HCT116 (cell line): ENCODE data around the gene UNC50. TPM values are rescaled to one million over a fixed set of nuclear protein-coding genes. Genes with fewer than 3 reads are reported as not detected.

Source experiments
- ATAC-seq: fragments of 200-7000 bp; cut with Tn5 transposase; 2 replicates; pipeline ENCODE4 v1.9.1; 2020; ENCODE audit warnings: mild to moderate bottlenecking, moderate library complexity
- BruUV-seq: library from RNA; stranded (reverse); fragments of 400-500 nt; replicated peaks from 2 replicates; lab custom pipeline; 2021; lab: Mats Ljungman, UMichigan
- CTCF ChIA-PET: fragments of 300-600 bp; sonication (Branson Sonifier 250); formaldehyde crosslinking; loops from one replicate; lab custom pipeline; 2021; ENCODE audit warnings: antibody characterized with exemption; lab: Charles Lee
- POLR2A ChIA-PET: fragments of 300-600, 350-600 bp; sonication (Branson Sonifier 250); formaldehyde crosslinking; loops from one replicate; lab custom pipeline; 2021; ENCODE audit warnings: antibody characterized with exemption; lab: Charles Lee
- RAD21 ChIA-PET, 2 experiments: fragments of 300-600 bp; sonication (Branson Sonifier 250); formaldehyde crosslinking; loops; one replicate each; lab custom pipeline; 2023; ENCODE audit warnings: low total read pairs in 2 of 2; ENCODE audit not compliant: uncharacterized antibody in 2 of 2, unreplicated experiment in 2 of 2, low non-redundant PET in 1 of 2; lab: Charles Lee
- DNase-seq: peaks from one replicate; pipeline ENCODE4 v3.0.0-alpha.2; 2010; ENCODE audit warnings: low read depth, low spot score
- H2AFZ ChIP-seq: fragments of 200-600 bp; shearing (Covaris generic), sonication (generic); 2 replicates; pipeline ENCODE4 v1.6.1; 2017; ENCODE audit warnings: low read depth, mixed run types, mixed read lengths, antibody characterized with exemption, low read length; ENCODE audit not compliant: poor library complexity, severe bottlenecking
- H3K27ac ChIP-seq: 2 replicates; pipeline ENCODE4 v1.5.1; 2012; ENCODE audit warnings: low read depth, low read length
- H3K27me3 ChIP-seq: fragments of 200-600 bp; sonication (generic); 2 replicates; pipeline ENCODE4 v1.6.1; 2016; ENCODE audit warnings: mixed run types, low read length, mixed read lengths; ENCODE audit not compliant: insufficient read depth
- H3K36me3 ChIP-seq, 2 experiments: fragments of 200-500 bp in 1 of 2; fragments of 200-600 bp in 1 of 2; sonication (Bioruptor generic) in 1 of 2; sonication (generic) in 1 of 2; 2 replicates each; pipeline versions ENCODE4 v1.5.1 to v1.6.1; 2014 to 2016; ENCODE audit warnings: low read length in 2 of 2, inconsistent platforms in 1 of 2, mixed read lengths in 1 of 2, mixed run types in 1 of 2; ENCODE audit not compliant: insufficient read depth in 2 of 2, control insufficient read depth in 1 of 2
- H3K4me1 ChIP-seq, 2 experiments: fragments of 200-600 bp in 1 of 2; sonication (generic) in 1 of 2; 2 replicates each; pipeline versions ENCODE4 v1.5.1 to v1.6.1; 2012 to 2017; ENCODE audit warnings: low read length in 2 of 2, inconsistent platforms in 1 of 2, mild to moderate bottlenecking in 1 of 2, mixed read lengths in 1 of 2, mixed run types in 1 of 2, moderate library complexity in 1 of 2; ENCODE audit not compliant: insufficient read depth in 2 of 2, control insufficient read depth in 1 of 2
- H3K4me2 ChIP-seq: fragments of 200-600 bp; sonication (generic); 2 replicates; pipeline ENCODE4 v1.6.1; 2017; ENCODE audit warnings: mixed run types, low read length, mixed read lengths
- H3K4me3 ChIP-seq, 2 experiments: fragments of 200-600 bp in 1 of 2; sonication (generic) in 1 of 2; replicated peaks in 1 of 2; 2 replicates each; pipeline ENCODE4 v1.5.1; 2011 to 2016; ENCODE audit warnings: low read length in 2 of 2, control low read depth in 1 of 2, low read depth in 1 of 2, mild to moderate bottlenecking in 1 of 2, mixed read lengths in 1 of 2, mixed run types in 1 of 2
- H3K79me2 ChIP-seq: fragments of 200-600 bp; sonication (generic); 2 replicates; pipeline ENCODE4 v1.6.1; 2017; ENCODE audit warnings: mild to moderate bottlenecking, mixed run types, low read length, moderate library complexity, mixed read lengths; ENCODE audit not compliant: insufficient read depth
- H3K9ac ChIP-seq: fragments of 200-600 bp; sonication (generic); 2 replicates; pipeline ENCODE4 v1.6.1; 2016; ENCODE audit warnings: low read length, mixed read lengths
- H3K9me2 ChIP-seq: fragments of 200-600 bp; sonication (generic), shearing (Covaris generic); 2 replicates; pipeline ENCODE4 v1.6.1; 2017; ENCODE audit warnings: mixed run types, mild to moderate bottlenecking, moderate library complexity; ENCODE audit not compliant: insufficient read depth
- H3K9me3 ChIP-seq, 2 experiments: fragments of 200-500 bp in 1 of 2; fragments of 200-600 bp in 1 of 2; sonication (Bioruptor generic) in 1 of 2; sonication (generic) in 1 of 2; 2 replicates each; pipeline ENCODE4 v1.6.1; 2014 to 2017; ENCODE audit warnings: low read length in 2 of 2, mixed read lengths in 2 of 2, inconsistent platforms in 1 of 2, low read depth in 1 of 2, mild to moderate bottlenecking in 1 of 2, mixed run types in 1 of 2, moderate library complexity in 1 of 2; ENCODE audit not compliant: control insufficient read depth in 1 of 2, insufficient read depth in 1 of 2
- H4K20me1 ChIP-seq: fragments of 200-600 bp; sonication (generic), shearing (Covaris generic); 2 replicates; pipeline ENCODE4 v1.6.1; 2017; ENCODE audit warnings: mixed run types, mild to moderate bottlenecking, moderate library complexity; ENCODE audit not compliant: insufficient read depth
- CBX3 ChIP-seq: IDR thresholded peaks from 2 replicates; pipeline ENCODE4 v1.6.1; 2012; ENCODE audit warnings: low read depth
- EGR1 ChIP-seq: IDR thresholded peaks from 2 replicates; pipeline ENCODE4 v1.6.1; 2012; ENCODE audit warnings: low read depth
- EZH2 ChIP-seq: fragments of 200-600 bp; sonication (generic); IDR thresholded peaks from 2 replicates; pipeline ENCODE4 v1.6.1; 2017; ENCODE audit warnings: antibody characterized with exemption, mixed run types
- JUND ChIP-seq: IDR thresholded peaks from 2 replicates; pipeline ENCODE4 v1.6.1; 2012
- POLR2A ChIP-seq: IDR thresholded peaks from 2 replicates; pipeline ENCODE4 v1.7.0; 2011; ENCODE audit warnings: borderline replicate concordance; ENCODE audit not compliant: insufficient read depth, insufficient read length; ENCODE audit errors: extremely low read depth
- RAD21 ChIP-seq: IDR thresholded peaks from 2 replicates; pipeline ENCODE4 v1.6.1; 2012; ENCODE audit warnings: low read depth, mild to moderate bottlenecking
- SP1 ChIP-seq: IDR thresholded peaks from 2 replicates; pipeline ENCODE4 v1.6.1; 2012; ENCODE audit warnings: low read depth
- TCF7L2 ChIP-seq: IDR thresholded peaks from 2 replicates; pipeline ENCODE4 v1.7.0; 2011; ENCODE audit warnings: borderline replicate concordance, inconsistent platforms; ENCODE audit not compliant: insufficient read depth, insufficient read length; ENCODE audit errors: extremely low read depth
- YY1 ChIP-seq: IDR thresholded peaks from 2 replicates; pipeline ENCODE4 v1.6.1; 2011; ENCODE audit warnings: low read length, low read depth, moderate library complexity, mild to moderate bottlenecking; ENCODE audit not compliant: insufficient replicate concordance; ENCODE audit errors: extremely low read depth
- ZNF274 ChIP-seq: fragments of 200-500 bp; sonication (Bioruptor generic); IDR thresholded peaks from 2 replicates; pipeline ENCODE4 v1.6.1; 2014; ENCODE audit warnings: mild to moderate bottlenecking, low read depth, low read length, inconsistent platforms
- intact Hi-C: fragments of 100-400 bp; cut with micrococcal nuclease; formaldehyde crosslinking; loops from 2 replicates; pipeline ENCODE4 v1.10.0; 2022
- total RNA-seq: library from RNA; stranded (reverse); gene quantifications from one replicate; pipeline ENCODE4 v1.2.1, GENCODE V29; 2021; ENCODE audit not compliant: unreplicated experiment
- TF ChIP-seq, protein P1 (sequence below): IDR thresholded peaks from 2 replicates; pipeline ENCODE4 v1.6.1; 2012
- TF ChIP-seq, protein P2 (sequence below): IDR thresholded peaks from 2 replicates; pipeline ENCODE4 v1.6.1; 2011; ENCODE audit warnings: mild to moderate bottlenecking, low read length, moderate library complexity; ENCODE audit not compliant: insufficient replicate concordance; ENCODE audit errors: extremely low read depth
- TF ChIP-seq, protein P3 (sequence below): IDR thresholded peaks from 2 replicates; pipeline ENCODE4 v1.6.1; 2012
- TF ChIP-seq, protein P4 (sequence below), 3 experiments: fragments of 200-600 bp in 1 of 3; sonication (generic) in 1 of 3; IDR thresholded peaks in 2 of 3; conservative IDR thresholded peaks in 1 of 3; 2 replicates each; pipeline ENCODE4 v1.5.1; 2012 to 2017; ENCODE audit warnings: low read depth in 2 of 3, low read length in 2 of 3, antibody characterized with exemption in 1 of 3, borderline replicate concordance in 1 of 3, control low read depth in 1 of 3, mild to moderate bottlenecking in 1 of 3, mixed read lengths in 1 of 3, mixed run types in 1 of 3, moderate library complexity in 1 of 3; ENCODE audit not compliant: insufficient read depth in 1 of 3

The UNC50 gene
- total RNA-seq, 1 experiment from 2014 or later: 33.0 TPM

DNA sequence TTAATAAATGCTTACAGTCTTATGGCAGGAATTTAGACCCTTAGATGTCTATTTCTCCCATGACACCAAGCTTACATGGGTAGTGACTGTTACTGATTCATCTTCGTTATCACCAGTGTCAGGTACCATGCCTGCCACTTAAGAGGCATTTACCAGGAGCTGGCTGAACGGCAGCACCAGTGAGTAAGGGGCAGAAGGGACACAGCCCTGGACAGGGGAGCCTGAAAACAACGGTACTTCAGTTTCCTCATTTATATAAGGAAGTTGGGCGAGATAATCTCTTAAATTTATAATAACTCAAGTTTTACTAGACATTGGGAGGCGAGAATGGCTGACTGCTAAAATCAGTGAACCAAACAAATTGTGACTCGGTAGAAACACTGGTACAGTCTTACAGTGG is 1.3 kb upstream of the UNC50 start:
- H3K27ac ChIP-seq: no peak overlapping the region
- RAD21 ChIA-PET: no interaction called here
- CTCF ChIA-PET: no interaction called here
- intact Hi-C loops: no loop called here
- DNase-seq (no peak), ATAC-seq (no peak)
- TF ChIP-seq EGR1 (no peak), EZH2 (no peak)
- H3K9me3 ChIP-seq: no peaks in the 10 kb centered on the region
- H2AFZ ChIP-seq: no peak overlapping the region
- H3K4me2 ChIP-seq: peak overlapping the region; percentile 95
- peak overlapping the region; percentile 51 to 95 for H3K4me3 ChIP-seq
- H3K9me2 ChIP-seq: no peaks in the 10 kb centered on the region
- BruUV-seq: no TSS peak
- POLR2A ChIA-PET: no interaction called here
- H3K27me3 ChIP-seq: no peaks in the 10 kb centered on the region
- peaks cover 19% of the 10 kb centered on the region in 2 experiments; a peak in 3 of 4 replicates for H3K36me3 ChIP-seq
- H3K4me1 ChIP-seq: peaks cover 7 to 22% of the 10 kb centered on the region in 2 experiments; a peak in 3 of 4 replicates
- H3K79me2 ChIP-seq: peaks cover 78% of the 10 kb centered on the region
- no peaks in the 10 kb centered on the region; the same call in 1 of the 2 replicates for H4K20me1 ChIP-seq
- peak overlapping the region; percentile 96 for H3K9ac ChIP-seq

DNA sequence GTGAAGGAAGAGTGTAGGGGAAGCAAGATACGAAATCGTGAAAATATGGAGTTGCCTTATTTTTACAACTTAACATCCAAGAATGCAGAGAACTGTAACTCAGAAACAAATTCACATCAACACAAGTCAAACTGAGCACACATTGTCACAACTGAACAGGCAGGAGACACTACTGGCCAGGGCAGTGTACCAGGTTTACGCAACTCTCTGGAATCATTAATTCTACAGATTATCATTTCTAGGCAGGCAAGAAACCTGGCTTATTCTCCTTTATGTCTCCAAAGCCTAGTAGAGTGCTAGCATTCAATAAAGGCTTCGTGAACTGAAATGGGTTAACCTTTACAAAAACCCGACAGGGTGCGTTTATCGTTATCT is 661 bp upstream of the UNC50 start:
- Histone ChIP-seq H3K36me3 (peaks cover 17 to 22% of the 10 kb centered on the region in 2 experiments; a peak in 3 of 4 replicates), H2AFZ (no peak overlapping the region), H3K4me1 (peaks cover 7 to 22% of the 10 kb centered on the region in 2 experiments; a peak in 3 of 4 replicates), H3K27me3 (no peaks in the 10 kb centered on the region), H3K79me2 (peaks cover 78% of the 10 kb centered on the region), H3K4me3 (peak overlapping the region; percentile 51 to 95), H3K9me2 (no peaks in the 10 kb centered on the region), H4K20me1 (no peaks in the 10 kb centered on the region; the same call in 1 of the 2 replicates), H3K27ac (peak overlapping the region; percentile 77), H3K9ac (peak overlapping the region; percentile 96), H3K9me3 (no peaks in the 10 kb centered on the region), H3K4me2 (peak overlapping the region; percentile 95)
- no peak for DNase-seq
- CTCF ChIA-PET: no interaction called here
- ATAC-seq: peak; percentile 5; the same call in 1 of the 2 replicates
- TSS peak; percentile 51 for BruUV-seq
- POLR2A ChIA-PET: no interaction called here
- intact Hi-C loops: no loop called here
- RAD21 ChIA-PET: no interaction called here
- TF ChIP-seq, protein P1, sequence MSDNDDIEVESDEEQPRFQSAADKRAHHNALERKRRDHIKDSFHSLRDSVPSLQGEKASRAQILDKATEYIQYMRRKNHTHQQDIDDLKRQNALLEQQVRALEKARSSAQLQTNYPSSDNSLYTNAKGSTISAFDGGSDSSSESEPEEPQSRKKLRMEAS: no peak
- TF ChIP-seq SP1 (no peak), TCF7L2 (no peak), CBX3 (no peak), EZH2 (no peak), YY1 (no peak), RAD21 (no peak), ZNF274 (no peak), JUND (no peak), POLR2A (no peak), EGR1 (no peak)
- TF ChIP-seq, protein P2, sequence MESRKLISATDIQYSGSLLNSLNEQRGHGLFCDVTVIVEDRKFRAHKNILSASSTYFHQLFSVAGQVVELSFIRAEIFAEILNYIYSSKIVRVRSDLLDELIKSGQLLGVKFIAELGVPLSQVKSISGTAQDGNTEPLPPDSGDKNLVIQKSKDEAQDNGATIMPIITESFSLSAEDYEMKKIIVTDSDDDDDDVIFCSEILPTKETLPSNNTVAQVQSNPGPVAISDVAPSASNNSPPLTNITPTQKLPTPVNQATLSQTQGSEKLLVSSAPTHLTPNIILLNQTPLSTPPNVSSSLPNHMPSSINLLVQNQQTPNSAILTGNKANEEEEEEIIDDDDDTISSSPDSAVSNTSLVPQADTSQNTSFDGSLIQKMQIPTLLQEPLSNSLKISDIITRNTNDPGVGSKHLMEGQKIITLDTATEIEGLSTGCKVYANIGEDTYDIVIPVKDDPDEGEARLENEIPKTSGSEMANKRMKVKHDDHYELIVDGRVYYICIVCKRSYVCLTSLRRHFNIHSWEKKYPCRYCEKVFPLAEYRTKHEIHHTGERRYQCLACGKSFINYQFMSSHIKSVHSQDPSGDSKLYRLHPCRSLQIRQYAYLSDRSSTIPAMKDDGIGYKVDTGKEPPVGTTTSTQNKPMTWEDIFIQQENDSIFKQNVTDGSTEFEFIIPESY: no peak
- TF ChIP-seq, protein P3, sequence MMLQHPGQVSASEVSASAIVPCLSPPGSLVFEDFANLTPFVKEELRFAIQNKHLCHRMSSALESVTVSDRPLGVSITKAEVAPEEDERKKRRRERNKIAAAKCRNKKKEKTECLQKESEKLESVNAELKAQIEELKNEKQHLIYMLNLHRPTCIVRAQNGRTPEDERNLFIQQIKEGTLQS: no peak
- TF ChIP-seq, protein P4, sequence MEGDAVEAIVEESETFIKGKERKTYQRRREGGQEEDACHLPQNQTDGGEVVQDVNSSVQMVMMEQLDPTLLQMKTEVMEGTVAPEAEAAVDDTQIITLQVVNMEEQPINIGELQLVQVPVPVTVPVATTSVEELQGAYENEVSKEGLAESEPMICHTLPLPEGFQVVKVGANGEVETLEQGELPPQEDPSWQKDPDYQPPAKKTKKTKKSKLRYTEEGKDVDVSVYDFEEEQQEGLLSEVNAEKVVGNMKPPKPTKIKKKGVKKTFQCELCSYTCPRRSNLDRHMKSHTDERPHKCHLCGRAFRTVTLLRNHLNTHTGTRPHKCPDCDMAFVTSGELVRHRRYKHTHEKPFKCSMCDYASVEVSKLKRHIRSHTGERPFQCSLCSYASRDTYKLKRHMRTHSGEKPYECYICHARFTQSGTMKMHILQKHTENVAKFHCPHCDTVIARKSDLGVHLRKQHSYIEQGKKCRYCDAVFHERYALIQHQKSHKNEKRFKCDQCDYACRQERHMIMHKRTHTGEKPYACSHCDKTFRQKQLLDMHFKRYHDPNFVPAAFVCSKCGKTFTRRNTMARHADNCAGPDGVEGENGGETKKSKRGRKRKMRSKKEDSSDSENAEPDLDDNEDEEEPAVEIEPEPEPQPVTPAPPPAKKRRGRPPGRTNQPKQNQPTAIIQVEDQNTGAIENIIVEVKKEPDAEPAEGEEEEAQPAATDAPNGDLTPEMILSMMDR (IDR thresholded peaks at IDR 0.05 in 2 of 3, conservative IDR thresholded peaks at IDR 0.05 in 1 of 3; ENCODE audit: borderline replicate concordance in 1 of 3, insufficient read depth in 1 of 3, low read depth in 2 of 3, low read length in 2 of 3): no peak
